Thyroid gland (tissue), 4 donors: ENCODE measurements around the gene MUC13. TPM values are rescaled to one million over a fixed set of nuclear protein-coding genes. Genes with fewer than 3 reads are reported as not detected.

ENCODE experiments used
- DNase-seq, 2 donors: peaks; one replicate each; pipeline ENCODE4 v3.0.0-alpha.2; 2019
- H3K27ac ChIP-seq, 3 donors: fragments of 200-600 bp; sonication (generic); 1 replicate in 2 of 3; 2 replicates in 1 of 3; pipeline ENCODE4 v1.5.1; 2016 to 2019; ENCODE audit warnings: mild to moderate bottlenecking in 1 of 3, moderate library complexity in 1 of 3
- H3K27me3 ChIP-seq: fragments of 200-600 bp; sonication (generic); one replicate; pipeline ENCODE4 v1.5.1; 2019
- H3K36me3 ChIP-seq, 2 donors: fragments of 200-600 bp; sonication (generic); one replicate each; pipeline ENCODE4 v1.5.1; 2016 to 2019
- H3K4me1 ChIP-seq, 2 donors: fragments of 200-600 bp; sonication (generic); one replicate each; pipeline ENCODE4 v1.5.1; 2017 to 2019
- H3K4me3 ChIP-seq, 3 donors: fragments of 200-600 bp; sonication (generic); replicated peaks in 1 of 3; 1 replicate in 2 of 3; 2 replicates in 1 of 3; pipeline ENCODE4 v1.5.1; 2016; ENCODE audit warnings: mild to moderate bottlenecking in 1 of 3
- H3K9me3 ChIP-seq: fragments of 200-600 bp; sonication (generic); one replicate; pipeline ENCODE4 v1.5.1; 2017
- POLR2A ChIP-seq, 2 donors: fragments of 450-650 bp; IDR thresholded peaks; one replicate each; pipeline ENCODE4 v1.6.1; 2017; ENCODE audit warnings: antibody characterized with exemption in 2 of 2, mild to moderate bottlenecking in 2 of 2, moderate library complexity in 1 of 2
- WGBS, 2 donors: methylation state at CpG; one replicate each; pipeline ENCODE4 v1.1.5; 2017; 5-methylcytosine and 5-hydroxymethylcytosine counted together
- intact Hi-C: fragments of 100-400 bp; cut with DNase I; formaldehyde crosslinking; loops from one replicate; pipeline ENCODE4 v1.15.1; 2023
- total RNA-seq, 4 donors: library from RNA; depleted of rRNA; stranded (reverse); fragments of >200 nt; gene quantifications; one replicate each; pipeline ENCODE4 v1.2.3, GENCODE V29; 2016
- TF ChIP-seq, protein P1 (sequence below), 6 experiments: fragments of 200-600 bp in 3 of 6; fragments of 450-650 bp in 3 of 6; sonication (generic) in 3 of 6; IDR thresholded peaks; one replicate each; pipeline ENCODE4 v1.5.1; 2016 to 2019; ENCODE audit warnings: antibody characterized with exemption in 6 of 6, mild to moderate bottlenecking in 2 of 6, inconsistent platforms in 1 of 6, moderate library complexity in 1 of 6

MUC13 gene
- total RNA-seq, 4 donors from 2014 or later, result not detected

DNA sequence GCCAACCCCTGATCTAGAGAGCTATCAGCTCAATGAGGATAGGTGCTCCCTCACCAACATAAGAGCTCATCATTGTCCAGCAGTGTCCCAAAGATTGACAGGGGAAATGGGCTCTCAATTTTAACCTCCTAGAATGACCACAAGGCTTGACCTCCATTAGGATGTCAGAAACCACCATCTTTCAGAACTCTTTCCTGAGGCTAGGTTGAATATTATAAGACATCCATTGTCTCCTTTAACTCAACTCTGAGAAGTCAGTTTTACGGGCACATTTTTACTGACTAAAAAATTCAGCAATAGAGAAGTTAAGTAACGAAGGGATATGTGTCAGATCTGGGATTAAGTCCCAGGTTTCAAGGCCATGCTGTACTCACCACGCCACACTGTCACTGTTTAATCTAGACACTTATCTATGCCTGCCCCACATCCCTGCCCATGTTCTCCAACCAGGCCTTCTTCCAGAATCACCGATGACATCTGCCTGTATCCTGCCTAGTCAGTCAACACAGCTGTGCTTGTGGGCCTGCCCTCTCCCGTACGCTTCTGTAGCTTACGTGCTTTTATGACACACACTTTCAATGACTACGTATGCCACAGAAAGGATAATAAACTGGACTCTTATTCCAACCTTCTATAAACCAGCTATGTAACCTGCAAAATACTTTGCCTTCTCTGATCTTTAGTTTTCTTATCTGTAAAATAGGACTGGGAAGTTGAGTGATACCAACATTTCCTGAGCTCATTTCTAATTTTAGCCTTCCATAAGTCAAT lies 17.1 kb upstream of the MUC13 start:
- Histone ChIP-seq H3K4me3 (no peak overlapping the region), H3K4me1 (no peaks in the 10 kb centered on the region), H3K27ac (no peak overlapping the region), H3K36me3 (no peaks in the 10 kb centered on the region), H3K9me3 (no peaks in the 10 kb centered on the region), H3K27me3 (no peaks in the 10 kb centered on the region)
- no peak for DNase-seq
- 85 to 96% methylated on average over 8 of the region's 8 CpGs for WGBS, 2 donors
- intact Hi-C loops, result no loop called here
- TF ChIP-seq, protein P1, sequence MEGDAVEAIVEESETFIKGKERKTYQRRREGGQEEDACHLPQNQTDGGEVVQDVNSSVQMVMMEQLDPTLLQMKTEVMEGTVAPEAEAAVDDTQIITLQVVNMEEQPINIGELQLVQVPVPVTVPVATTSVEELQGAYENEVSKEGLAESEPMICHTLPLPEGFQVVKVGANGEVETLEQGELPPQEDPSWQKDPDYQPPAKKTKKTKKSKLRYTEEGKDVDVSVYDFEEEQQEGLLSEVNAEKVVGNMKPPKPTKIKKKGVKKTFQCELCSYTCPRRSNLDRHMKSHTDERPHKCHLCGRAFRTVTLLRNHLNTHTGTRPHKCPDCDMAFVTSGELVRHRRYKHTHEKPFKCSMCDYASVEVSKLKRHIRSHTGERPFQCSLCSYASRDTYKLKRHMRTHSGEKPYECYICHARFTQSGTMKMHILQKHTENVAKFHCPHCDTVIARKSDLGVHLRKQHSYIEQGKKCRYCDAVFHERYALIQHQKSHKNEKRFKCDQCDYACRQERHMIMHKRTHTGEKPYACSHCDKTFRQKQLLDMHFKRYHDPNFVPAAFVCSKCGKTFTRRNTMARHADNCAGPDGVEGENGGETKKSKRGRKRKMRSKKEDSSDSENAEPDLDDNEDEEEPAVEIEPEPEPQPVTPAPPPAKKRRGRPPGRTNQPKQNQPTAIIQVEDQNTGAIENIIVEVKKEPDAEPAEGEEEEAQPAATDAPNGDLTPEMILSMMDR (IDR thresholded peaks at IDR 0.05), result no peak
- TF ChIP-seq POLR2A (IDR thresholded peaks at IDR 0.05), result no peak

DNA sequence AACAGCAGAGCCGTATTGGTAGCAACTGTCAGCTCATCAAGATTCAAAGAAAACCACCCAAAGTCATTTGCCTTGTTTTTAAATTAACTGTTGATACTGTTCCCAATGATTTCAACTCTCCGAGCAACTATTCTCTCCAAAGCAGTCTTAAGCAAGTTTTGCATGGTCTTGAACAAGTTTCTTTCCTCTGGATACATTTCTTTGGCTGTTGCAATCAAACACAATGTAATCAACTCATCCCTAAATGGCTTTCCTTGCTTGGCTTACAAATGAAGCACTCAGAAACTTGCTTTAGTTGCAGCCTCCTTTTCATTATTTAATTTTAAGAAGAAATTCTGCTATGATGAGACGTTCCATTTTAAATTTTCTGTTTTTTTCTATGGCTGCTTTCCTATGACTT lies 15.5 kb upstream of the MUC13 start:
- intact Hi-C loops, result no loop called here
- no peaks in the 10 kb centered on the region for H3K36me3 ChIP-seq
- H3K4me3 ChIP-seq, result no peak overlapping the region
- H3K9me3 ChIP-seq, result no peaks in the 10 kb centered on the region
- WGBS, 2 donors, result 73 to 75% methylated on average over 3 of the region's 3 CpGs
- H3K4me1 ChIP-seq, result no peaks in the 10 kb centered on the region
- H3K27ac ChIP-seq, result no peak overlapping the region
- DNase-seq, result no peak
- TF ChIP-seq, protein P1 (IDR thresholded peaks at IDR 0.05), result no peak
- no peak for TF ChIP-seq POLR2A (IDR thresholded peaks at IDR 0.05)
- no peaks in the 10 kb centered on the region for H3K27me3 ChIP-seq

DNA sequence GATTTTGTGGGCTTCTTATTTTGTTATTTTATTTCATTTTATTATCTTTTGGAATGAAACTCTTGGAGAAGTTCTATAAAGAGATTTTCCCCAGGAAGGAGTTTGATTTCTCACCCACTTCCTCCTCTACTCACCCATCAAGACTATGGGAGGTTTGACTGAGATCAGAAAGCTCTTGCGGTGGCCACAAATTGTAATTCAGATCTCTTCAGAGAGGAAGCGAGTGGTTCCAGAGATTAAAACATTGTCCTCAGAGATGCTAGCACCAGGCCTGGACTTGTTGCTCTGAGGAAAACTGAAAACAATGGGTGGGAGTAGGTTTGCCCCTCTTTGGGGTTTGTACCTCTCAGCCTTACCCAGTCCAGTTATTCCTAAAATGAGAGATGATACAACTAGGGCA lies 8.1 kb upstream of the MUC13 start:
- Histone ChIP-seq H3K27me3 (no peaks in the 10 kb centered on the region), H3K36me3 (no peaks in the 10 kb centered on the region), H3K27ac (no peak overlapping the region), H3K9me3 (no peaks in the 10 kb centered on the region), H3K4me1 (no peaks in the 10 kb centered on the region), H3K4me3 (no peak overlapping the region)
- intact Hi-C loops, result no loop called here
- TF ChIP-seq, protein P1 (IDR thresholded peaks at IDR 0.05), result no peak
- no peak for TF ChIP-seq POLR2A (IDR thresholded peaks at IDR 0.05)
- WGBS, 2 donors, result 89 to 91% methylated on average over 2 of the region's 2 CpGs
- DNase-seq, result no peak

GRCh38 chr3:124941771-124942170 lies 7.2 kb upstream of the MUC13 start:
- WGBS, 2 donors, result 86 to 87% methylated on average over 12 of the region's 12 CpGs
- H3K4me1 ChIP-seq, result no peaks in the 10 kb centered on the region
- H3K27me3 ChIP-seq, result no peaks in the 10 kb centered on the region
- H3K27ac ChIP-seq, result no peak overlapping the region
- no peaks in the 10 kb centered on the region for H3K36me3 ChIP-seq
- TF ChIP-seq POLR2A (IDR thresholded peaks at IDR 0.05), result no peak
- TF ChIP-seq, protein P1 (IDR thresholded peaks at IDR 0.05), result no peak
- H3K9me3 ChIP-seq, result no peaks in the 10 kb centered on the region
- intact Hi-C loops, result no loop called here
- DNase-seq, result no peak
- H3K4me3 ChIP-seq, result no peak overlapping the region

- DNase-seq, result no peak
- Histone ChIP-seq H3K4me1 (no peaks in the 10 kb centered on the region), H3K4me3 (no peak overlapping the region), H3K36me3 (no peaks in the 10 kb centered on the region), H3K27me3 (no peaks in the 10 kb centered on the region), H3K27ac (no peak overlapping the region), H3K9me3 (no peaks in the 10 kb centered on the region)
- 77% methylated on average over 4 of the region's 4 CpGs for WGBS, 2 donors
- TF ChIP-seq, protein P1 (IDR thresholded peaks at IDR 0.05), result no peak
- no peak for TF ChIP-seq POLR2A (IDR thresholded peaks at IDR 0.05)
- intact Hi-C loops, result loop anchor here (10.0 kb wide), 1 partner anchor 625 kb away; no protein-coding TSS in a partner anchor
Observed at GRCh38 chr3:124939661-124940060, 5.1 kb upstream of the MUC13 start.
